CD4-positive, alpha-beta T cell treated with Interleukin-12 subunit alpha and Interleukin-12 subunit beta, for 1 hour (primary cell): ENCODE measurements around the gene SCARB1.
"Not testable (repeated sequence)": the region's sequence is repeated elsewhere in the genome, so short reads cannot be mapped to it uniquely, and the experiment has no call there.

Experiments
- DNase-seq: peaks from one replicate; pipeline ENCODE4 v3.0.0-alpha.2; 2020

The SCARB1 gene

GRCh38 chr12:124883263-124884130 lies 19.8 kb upstream of the SCARB1 start:
- no peak for DNase-seq

- no peak for DNase-seq
Measured at GRCh38 chr12:124881123-124881522, 17.5 kb upstream of the SCARB1 start.

- DNase-seq: not testable (repeated sequence)
Measured at GRCh38 chr12:124880335-124880734, 16.7 kb upstream of the SCARB1 start.

- DNase-seq: no peak
Measured at GRCh38 chr12:124878795-124879516, 15.3 kb upstream of the SCARB1 start.

GRCh38 chr12:124877423-124877822 lies 13.8 kb upstream of the SCARB1 start:
- DNase-seq: no peak

- DNase-seq: no peak
Measured at GRCh38 chr12:124876171-124876570, 12.5 kb upstream of the SCARB1 start.

GRCh38 chr12:124875803-124876132 lies 12.1 kb upstream of the SCARB1 start:
- DNase-seq: no peak

- no peak for DNase-seq
Measured at GRCh38 chr12:124874988-124875802, 11.5 kb upstream of the SCARB1 start.

GRCh38 chr12:124874188-124874587 lies 10.5 kb upstream of the SCARB1 start:
- DNase-seq: no peak

- no peak for DNase-seq
Measured at GRCh38 chr12:124872068-124872719, 8.5 kb upstream of the SCARB1 start.

- DNase-seq: no peak
Measured at GRCh38 chr12:124871297-124871696, 7.6 kb upstream of the SCARB1 start.

GRCh38 chr12:124870515-124870914 lies 6.9 kb upstream of the SCARB1 start:
- DNase-seq: no peak

- DNase-seq: no peak
Measured at GRCh38 chr12:124869059-124869665, 5.5 kb upstream of the SCARB1 start.

- no peak for DNase-seq
Measured at GRCh38 chr12:124868252-124869058, 4.8 kb upstream of the SCARB1 start.

GRCh38 chr12:124867401-124867930 lies 3.8 kb upstream of the SCARB1 start:
- no peak for DNase-seq

GRCh38 chr12:124866883-124867400 lies 3.3 kb upstream of the SCARB1 start:
- DNase-seq: no peak

- no peak for DNase-seq
Measured at GRCh38 chr12:124866195-124866882, 2.7 kb upstream of the SCARB1 start.

GRCh38 chr12:124865728-124866127 lies 2.1 kb upstream of the SCARB1 start:
- no peak for DNase-seq

GRCh38 chr12:124864326-124864752 lies 675 bp upstream of the SCARB1 start:
- DNase-seq: no peak

GRCh38 chr12:124862768-124863415 lies 772 bp downstream of the SCARB1 start:
- no peak for DNase-seq
